Measurements from ENCODE around the gene FILIP1.
"Not testable (repeated sequence)": the region's sequence is repeated elsewhere in the genome, so short reads cannot be mapped to it uniquely, and the experiment has no call there.

Gene FILIP1

DNA sequence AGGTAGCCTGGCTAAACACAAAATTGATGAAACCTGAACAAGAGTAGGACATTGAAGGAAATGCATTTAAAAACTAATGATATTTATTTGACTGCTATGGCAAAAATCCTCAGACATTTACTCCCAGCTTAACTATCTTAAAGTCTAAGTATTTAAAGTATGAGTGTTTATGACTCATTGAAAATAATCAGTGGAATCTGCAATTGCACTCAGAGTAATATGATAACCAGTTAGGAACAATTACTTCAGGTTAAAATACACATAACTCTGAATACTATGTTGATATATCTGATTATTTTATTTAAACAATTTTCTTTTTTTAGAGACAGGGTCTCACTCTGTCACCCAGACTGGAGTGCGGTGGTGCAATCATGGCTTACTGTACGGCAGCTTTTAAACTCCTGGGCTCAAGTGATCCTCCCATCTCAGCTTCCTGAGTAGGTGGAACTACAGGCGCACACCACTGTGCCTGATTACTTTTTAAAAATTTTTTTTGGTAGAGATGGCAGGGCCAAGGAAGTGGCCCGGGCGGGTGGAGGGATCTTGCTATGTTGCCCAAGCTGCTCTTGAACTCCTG is 43.9 kb downstream of the FILIP1 start:
- H3K4me1 ChIP-seq (ENCODE audit: control insufficient read depth, insufficient read depth, low read length): no peaks in the 10 kb centered on the region
- H3K27me3 ChIP-seq (ENCODE audit: control insufficient read depth, insufficient read depth, low read length): no peaks in the 10 kb centered on the region
- H3K9ac ChIP-seq (ENCODE audit: low read length): no peak overlapping the region
- H3K4me3 ChIP-seq (ENCODE audit: low read depth, low read length): no peak overlapping the region
- H3K27ac ChIP-seq (ENCODE audit: low read depth, low read length): no peak overlapping the region
- H3K36me3 ChIP-seq (ENCODE audit: control insufficient read depth, insufficient read depth, low read length): no peaks in the 10 kb centered on the region
- no peaks in the 10 kb centered on the region for H3K9me3 ChIP-seq (ENCODE audit: control insufficient read depth, insufficient read depth, low read depth, low read length)

DNA sequence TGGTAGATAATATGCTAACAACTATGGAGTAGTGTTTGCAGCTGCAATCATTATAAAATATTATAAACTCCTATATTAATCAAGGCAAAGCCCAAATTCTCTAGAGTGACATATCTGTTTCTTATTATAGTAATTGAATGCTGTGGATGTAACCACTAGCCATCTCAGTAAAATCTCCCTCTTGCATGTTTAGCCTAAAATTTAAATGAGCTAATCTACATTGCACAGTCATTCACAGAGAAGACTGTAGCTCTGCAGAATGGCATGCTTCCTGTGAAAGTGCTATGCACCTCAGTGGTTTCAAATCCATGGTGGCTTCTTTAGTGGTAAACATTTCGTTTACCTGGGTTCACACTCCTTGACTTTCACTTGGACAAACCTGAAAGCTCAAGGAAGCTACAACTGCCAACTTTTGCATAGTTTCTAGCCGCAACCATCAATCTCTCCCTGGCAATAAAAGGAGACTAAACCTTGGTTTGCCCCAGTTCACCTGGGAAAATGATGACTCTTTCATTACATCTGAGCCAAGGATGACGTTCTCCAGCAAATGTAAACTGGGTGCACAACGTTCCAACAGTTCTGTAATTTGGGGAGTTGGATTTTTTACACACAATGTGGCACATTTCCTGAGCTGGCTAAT is 47.2 kb downstream of the FILIP1 start:
- Histone ChIP-seq H3K4me3 (ENCODE audit: low read depth, low read length) (no peak overlapping the region), H3K36me3 (ENCODE audit: control insufficient read depth, insufficient read depth, low read length) (no peaks in the 10 kb centered on the region), H3K4me1 (ENCODE audit: control insufficient read depth, insufficient read depth, low read length) (no peaks in the 10 kb centered on the region), H3K9ac (ENCODE audit: low read length) (no peak overlapping the region), H3K27ac (ENCODE audit: low read depth, low read length) (no peak overlapping the region), H3K9me3 (ENCODE audit: control insufficient read depth, insufficient read depth, low read depth, low read length) (peaks cover 3% of the 10 kb centered on the region; the same call in 1 of the 2 replicates), H3K27me3 (ENCODE audit: control insufficient read depth, insufficient read depth, low read length) (no peaks in the 10 kb centered on the region)

DNA sequence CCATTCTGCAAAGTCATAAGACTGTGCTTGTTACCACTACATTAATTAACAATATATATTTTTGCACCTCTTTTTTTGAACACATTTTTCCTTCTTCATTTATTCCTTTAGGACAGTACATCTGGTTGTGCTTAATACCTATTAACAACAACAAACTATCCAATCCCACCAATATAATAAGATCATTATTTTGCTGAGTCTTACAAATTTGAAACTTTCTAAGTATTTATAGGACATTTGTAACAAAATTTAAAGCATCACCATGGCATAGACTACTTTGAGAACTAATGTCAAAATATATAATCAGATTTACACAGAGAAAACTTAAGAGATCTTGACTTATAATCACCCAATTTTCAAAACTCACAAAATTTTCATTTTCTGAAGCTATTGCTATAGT is 47.9 kb downstream of the FILIP1 start:
- H3K27ac ChIP-seq (ENCODE audit: low read depth, low read length): no peak overlapping the region
- H3K4me1 ChIP-seq (ENCODE audit: control insufficient read depth, insufficient read depth, low read length): no peaks in the 10 kb centered on the region
- H3K9me3 ChIP-seq (ENCODE audit: control insufficient read depth, insufficient read depth, low read depth, low read length): peaks cover 3% of the 10 kb centered on the region; the same call in 1 of the 2 replicates
- H3K9ac ChIP-seq (ENCODE audit: low read length): no peak overlapping the region
- H3K4me3 ChIP-seq (ENCODE audit: low read depth, low read length): no peak overlapping the region
- no peaks in the 10 kb centered on the region for H3K27me3 ChIP-seq (ENCODE audit: control insufficient read depth, insufficient read depth, low read length)
- no peaks in the 10 kb centered on the region for H3K36me3 ChIP-seq (ENCODE audit: control insufficient read depth, insufficient read depth, low read length)

DNA sequence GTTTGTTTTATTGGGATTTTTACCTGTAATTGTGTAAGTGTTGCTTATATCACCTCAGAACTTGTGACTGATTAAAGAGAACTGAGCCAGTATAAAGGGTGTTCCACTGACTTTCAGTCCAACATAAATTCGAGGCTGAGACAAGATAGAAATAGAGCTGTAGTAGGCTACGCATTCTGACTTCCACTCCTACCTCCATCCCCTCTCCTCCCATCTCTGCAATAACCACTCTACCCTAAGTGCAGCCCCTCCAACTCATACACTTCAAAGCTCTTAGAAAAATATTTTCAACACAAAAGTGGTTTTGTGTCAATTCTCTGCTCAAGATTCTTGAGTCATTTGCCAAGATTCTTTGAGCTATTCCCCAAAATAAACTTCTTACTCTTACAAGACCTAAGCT is 48.7 kb downstream of the FILIP1 start:
- H3K4me3 ChIP-seq (ENCODE audit: low read depth, low read length): no peak overlapping the region
- H3K9ac ChIP-seq (ENCODE audit: low read length): no peak overlapping the region
- H3K27me3 ChIP-seq (ENCODE audit: control insufficient read depth, insufficient read depth, low read length): no peaks in the 10 kb centered on the region
- no peaks in the 10 kb centered on the region for H3K4me1 ChIP-seq (ENCODE audit: control insufficient read depth, insufficient read depth, low read length)
- H3K27ac ChIP-seq (ENCODE audit: low read depth, low read length): no peak overlapping the region
- no peaks in the 10 kb centered on the region for H3K36me3 ChIP-seq (ENCODE audit: control insufficient read depth, insufficient read depth, low read length)
- H3K9me3 ChIP-seq (ENCODE audit: control insufficient read depth, insufficient read depth, low read depth, low read length): peaks cover 3% of the 10 kb centered on the region; the same call in 1 of the 2 replicates

DNA sequence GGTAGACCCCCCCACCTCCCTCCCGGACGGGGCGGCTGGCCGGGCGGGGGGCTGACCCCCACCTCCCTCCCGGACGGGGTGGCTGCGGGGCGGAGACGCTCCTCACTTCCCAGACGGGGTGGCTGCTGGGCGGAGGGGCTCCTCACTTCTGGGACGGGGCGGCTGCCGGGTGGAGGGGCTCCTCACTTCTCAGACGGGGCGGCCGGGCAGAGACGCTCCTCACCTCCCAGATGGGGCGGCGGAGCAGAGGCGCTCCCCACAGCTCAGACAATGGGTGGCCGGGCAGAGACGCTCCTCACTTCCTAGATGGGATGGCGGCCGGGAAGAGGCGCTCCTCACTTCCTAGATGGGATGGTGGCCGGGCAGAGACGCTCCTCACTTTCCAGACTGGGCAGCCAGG is 51.7 kb downstream of the FILIP1 start:
- not testable (repeated sequence) for H3K9me3 ChIP-seq (ENCODE audit: control insufficient read depth, insufficient read depth, low read depth, low read length); H3K27ac ChIP-seq (ENCODE audit: low read depth, low read length); H3K36me3 ChIP-seq (ENCODE audit: control insufficient read depth, insufficient read depth, low read length); H3K4me1 ChIP-seq (ENCODE audit: control insufficient read depth, insufficient read depth, low read length); H3K27me3 ChIP-seq (ENCODE audit: control insufficient read depth, insufficient read depth, low read length); H3K4me3 ChIP-seq (ENCODE audit: low read depth, low read length); H3K9ac ChIP-seq (ENCODE audit: low read length)

DNA sequence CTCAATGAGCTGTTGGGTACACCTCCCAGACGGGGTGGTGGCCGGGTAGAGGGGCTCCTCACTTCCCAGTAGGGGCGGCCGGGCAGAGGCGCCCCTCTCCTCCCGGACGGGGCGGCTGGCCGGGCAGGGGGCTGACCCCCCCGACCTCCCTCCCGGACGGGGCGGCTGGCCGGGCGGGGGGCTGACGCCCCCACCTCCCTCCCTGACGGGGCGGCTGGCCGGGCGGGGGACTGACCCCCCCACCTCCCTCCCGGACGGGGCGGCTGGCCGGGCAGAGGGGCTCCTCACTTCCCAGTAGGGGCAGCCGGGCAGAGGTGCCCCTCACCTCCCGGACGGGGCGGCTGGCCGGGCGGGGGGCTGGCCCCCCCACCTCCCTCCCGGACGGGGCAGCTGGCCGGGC is 52.1 kb downstream of the FILIP1 start:
- not testable (repeated sequence) for H3K4me1 ChIP-seq (ENCODE audit: control insufficient read depth, insufficient read depth, low read length); H3K9me3 ChIP-seq (ENCODE audit: control insufficient read depth, insufficient read depth, low read depth, low read length); H3K36me3 ChIP-seq (ENCODE audit: control insufficient read depth, insufficient read depth, low read length); H3K27me3 ChIP-seq (ENCODE audit: control insufficient read depth, insufficient read depth, low read length); H3K27ac ChIP-seq (ENCODE audit: low read depth, low read length); H3K4me3 ChIP-seq (ENCODE audit: low read depth, low read length); H3K9ac ChIP-seq (ENCODE audit: low read length)

DNA sequence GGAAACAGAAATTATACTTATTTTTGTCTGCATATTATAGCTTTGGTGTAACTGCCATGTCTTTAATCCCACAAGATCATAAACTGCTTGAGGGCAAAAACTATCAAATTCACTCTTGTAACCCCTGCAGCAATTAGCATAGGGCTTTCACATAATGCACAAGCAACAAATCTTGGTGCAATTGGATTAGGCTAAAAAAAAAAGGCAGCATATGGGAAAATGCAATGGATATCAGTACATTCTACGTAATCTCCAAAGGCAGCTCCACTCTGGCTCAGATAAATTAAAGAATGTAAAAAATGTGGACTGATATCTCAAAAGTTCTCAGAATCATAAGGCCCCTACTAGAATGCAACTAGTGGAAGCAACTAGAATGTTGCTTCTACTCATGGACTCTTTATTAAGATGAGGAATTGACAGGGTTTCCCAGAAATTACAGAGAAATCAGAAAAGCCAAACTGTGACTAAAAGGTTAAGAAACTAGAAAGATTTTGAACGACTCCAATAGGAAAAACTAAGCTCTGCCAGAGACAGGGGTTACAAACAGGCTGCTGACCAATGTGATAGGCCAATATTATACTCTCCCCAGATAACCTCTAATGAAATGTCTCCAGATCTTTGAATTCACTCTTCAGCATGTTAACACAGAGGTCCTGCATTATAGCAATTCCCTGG is 55.0 kb downstream of the FILIP1 start:
- Histone ChIP-seq H3K9me3 (ENCODE audit: control insufficient read depth, insufficient read depth, low read depth, low read length) (peaks cover 3% of the 10 kb centered on the region; the same call in 1 of the 2 replicates), H3K27me3 (ENCODE audit: control insufficient read depth, insufficient read depth, low read length) (no peaks in the 10 kb centered on the region), H3K4me3 (ENCODE audit: low read depth, low read length) (no peak overlapping the region), H3K9ac (ENCODE audit: low read length) (no peak overlapping the region), H3K27ac (ENCODE audit: low read depth, low read length) (no peak overlapping the region), H3K36me3 (ENCODE audit: control insufficient read depth, insufficient read depth, low read length) (no peaks in the 10 kb centered on the region), H3K4me1 (ENCODE audit: control insufficient read depth, insufficient read depth, low read length) (no peaks in the 10 kb centered on the region)

DNA sequence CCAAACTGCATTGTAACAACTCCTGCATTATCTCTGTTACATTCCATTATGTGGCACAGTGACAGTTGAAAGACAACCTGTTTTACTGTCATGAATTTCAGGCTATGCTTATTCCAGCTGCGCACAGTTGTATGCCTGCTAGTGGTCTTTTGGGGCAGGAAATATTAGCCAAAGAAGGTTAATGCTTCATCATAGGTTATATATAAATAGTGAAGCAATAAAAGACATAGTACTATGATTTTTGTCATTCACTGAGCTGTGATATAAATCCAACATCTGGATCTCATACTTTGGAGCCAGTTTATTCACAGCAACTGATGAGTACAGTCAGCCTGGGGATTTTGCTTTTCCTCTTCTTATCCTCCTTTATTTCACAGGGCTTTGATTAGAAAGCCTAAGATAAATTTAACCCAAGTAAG is 55.6 kb downstream of the FILIP1 start:
- Histone ChIP-seq H3K27me3 (ENCODE audit: control insufficient read depth, insufficient read depth, low read length) (no peaks in the 10 kb centered on the region), H3K4me1 (ENCODE audit: control insufficient read depth, insufficient read depth, low read length) (no peaks in the 10 kb centered on the region), H3K4me3 (ENCODE audit: low read depth, low read length) (no peak overlapping the region), H3K36me3 (ENCODE audit: control insufficient read depth, insufficient read depth, low read length) (no peaks in the 10 kb centered on the region), H3K9me3 (ENCODE audit: control insufficient read depth, insufficient read depth, low read depth, low read length) (peaks cover 3% of the 10 kb centered on the region; the same call in 1 of the 2 replicates), H3K9ac (ENCODE audit: low read length) (no peak overlapping the region), H3K27ac (ENCODE audit: low read depth, low read length) (no peak overlapping the region)

DNA sequence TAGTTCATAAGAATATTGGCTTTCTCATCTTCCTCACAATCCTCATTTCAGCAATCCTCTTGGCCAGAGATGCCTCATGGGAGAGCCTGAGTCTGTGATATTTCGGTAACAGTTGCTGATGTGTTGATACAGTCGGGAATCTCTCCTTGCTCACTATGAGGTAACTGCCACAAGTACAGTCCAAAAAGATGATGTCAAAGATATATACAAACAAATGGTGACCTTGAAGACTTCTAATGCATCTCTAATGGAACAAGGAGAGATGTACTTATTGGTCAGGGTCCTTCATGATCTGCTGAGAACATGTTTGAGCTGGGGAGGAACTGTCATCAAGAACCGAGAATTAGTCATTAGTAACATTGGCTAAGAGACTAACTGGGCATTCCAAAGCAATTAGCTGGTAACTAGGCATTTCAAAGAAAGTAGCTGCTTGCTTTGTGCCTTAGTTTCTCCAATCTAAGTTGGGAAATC is 56.1 kb downstream of the FILIP1 start:
- Histone ChIP-seq H3K4me3 (ENCODE audit: low read depth, low read length) (no peak overlapping the region), H3K9me3 (ENCODE audit: control insufficient read depth, insufficient read depth, low read depth, low read length) (no peaks in the 10 kb centered on the region), H3K27me3 (ENCODE audit: control insufficient read depth, insufficient read depth, low read length) (no peaks in the 10 kb centered on the region), H3K4me1 (ENCODE audit: control insufficient read depth, insufficient read depth, low read length) (no peaks in the 10 kb centered on the region), H3K36me3 (ENCODE audit: control insufficient read depth, insufficient read depth, low read length) (no peaks in the 10 kb centered on the region), H3K27ac (ENCODE audit: low read depth, low read length) (no peak overlapping the region), H3K9ac (ENCODE audit: low read length) (no peak overlapping the region)

DNA sequence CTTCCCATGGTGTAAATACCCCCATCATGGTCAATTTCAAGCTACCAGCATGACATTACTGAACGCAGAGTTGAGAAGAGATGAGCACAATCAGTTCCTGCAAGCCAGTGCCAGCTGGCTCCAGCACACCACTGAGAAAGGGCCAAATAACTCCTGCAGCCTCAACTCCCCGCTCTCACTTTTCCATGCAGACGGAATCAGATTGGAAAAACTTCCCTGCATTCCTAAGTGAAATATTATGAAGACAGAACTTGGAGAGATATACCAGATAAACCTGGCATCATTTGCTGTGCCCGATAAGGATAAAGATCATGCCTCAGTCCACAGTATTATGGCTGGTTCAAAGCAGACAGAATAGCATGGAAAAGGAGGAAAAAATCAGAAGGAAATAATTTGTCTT is 56.7 kb downstream of the FILIP1 start:
- Histone ChIP-seq H3K36me3 (ENCODE audit: control insufficient read depth, insufficient read depth, low read length) (no peaks in the 10 kb centered on the region), H3K9me3 (ENCODE audit: control insufficient read depth, insufficient read depth, low read depth, low read length) (no peaks in the 10 kb centered on the region), H3K4me1 (ENCODE audit: control insufficient read depth, insufficient read depth, low read length) (no peaks in the 10 kb centered on the region), H3K27ac (ENCODE audit: low read depth, low read length) (no peak overlapping the region), H3K9ac (ENCODE audit: low read length) (no peak overlapping the region), H3K27me3 (ENCODE audit: control insufficient read depth, insufficient read depth, low read length) (no peaks in the 10 kb centered on the region), H3K4me3 (ENCODE audit: low read depth, low read length) (no peak overlapping the region)

DNA sequence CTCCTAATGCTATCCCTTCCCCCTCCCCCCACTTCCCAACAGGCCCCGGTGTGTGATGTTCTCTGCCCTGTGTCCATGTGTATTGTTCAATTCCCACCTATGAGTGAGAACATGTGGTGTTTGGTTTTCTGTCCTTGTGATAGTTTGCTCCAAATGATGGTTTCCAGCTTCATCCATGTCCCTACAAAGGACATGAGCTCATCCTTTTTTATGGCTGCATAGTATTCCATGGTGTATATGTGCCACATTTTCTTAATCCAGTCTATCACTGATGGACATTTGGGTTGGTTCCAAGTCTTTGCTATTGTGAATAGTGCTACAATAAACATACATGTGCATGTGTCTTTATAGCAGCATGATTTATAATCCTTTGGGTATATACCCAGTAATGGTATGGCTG is 60.8 kb downstream of the FILIP1 start:
- H3K9ac ChIP-seq (ENCODE audit: low read length); H3K27ac ChIP-seq (ENCODE audit: low read depth, low read length); H3K36me3 ChIP-seq (ENCODE audit: control insufficient read depth, insufficient read depth, low read length); H3K9me3 ChIP-seq (ENCODE audit: control insufficient read depth, insufficient read depth, low read depth, low read length); H3K27me3 ChIP-seq (ENCODE audit: control insufficient read depth, insufficient read depth, low read length); H3K4me3 ChIP-seq (ENCODE audit: low read depth, low read length); H3K4me1 ChIP-seq (ENCODE audit: control insufficient read depth, insufficient read depth, low read length): not testable (repeated sequence)
